Nephron (organoid): ENCODE data around the gene SH3BGRL2.
A peak's percentile ranks its signal among the peaks of the same experiment; 100 is the strongest.

Source experiments
- H3K27ac Mint-ChIP-seq, 3 experiments: 2 replicates each; pipeline ENCODE4 v1.8.0; 2020; ENCODE audit warnings: mixed read lengths in 3 of 3, mild to moderate bottlenecking in 2 of 3, moderate library complexity in 1 of 3
- H3K27me3 Mint-ChIP-seq: 2 replicates; pipeline ENCODE4 v1.8.0; 2021; ENCODE audit warnings: low read depth, mild to moderate bottlenecking, moderate library complexity, mixed read lengths
- H3K36me3 Mint-ChIP-seq: 2 replicates; pipeline ENCODE4 v1.8.0; 2020; ENCODE audit warnings: low read depth, mixed read lengths
- H3K4me1 Mint-ChIP-seq: 2 replicates; pipeline ENCODE4 v1.8.0; 2020; ENCODE audit warnings: mixed read lengths
- H3K4me3 Mint-ChIP-seq, 3 experiments: 2 replicates each; pipeline ENCODE4 v1.8.0; 2020; ENCODE audit warnings: mild to moderate bottlenecking in 3 of 3, mixed read lengths in 3 of 3, moderate library complexity in 2 of 3
- H3K9me3 Mint-ChIP-seq: 2 replicates; pipeline ENCODE4 v1.8.0; 2020; ENCODE audit warnings: mixed read lengths
- CTCF ChIP-seq, 3 experiments: fragments of 200-600 bp; sonication (generic); IDR thresholded peaks; one replicate each; pipeline ENCODE4 v1.5.0; 2021; ENCODE audit warnings: antibody characterized with exemption in 3 of 3; ENCODE audit not compliant: unreplicated experiment in 3 of 3

Gene SH3BGRL2

GRCh38 chr6:79669766-79670165 is 38.6 kb downstream of the SH3BGRL2 start:
- H3K4me1 Mint-ChIP-seq: peaks cover 17% of the 10 kb centered on the region
- H3K4me3 Mint-ChIP-seq: no peak overlapping the region
- no peaks in the 10 kb centered on the region for H3K9me3 Mint-ChIP-seq
- TF ChIP-seq CTCF (IDR thresholded peaks at IDR 0.05; ENCODE audit: unreplicated experiment in 3 of 3): no peak
- H3K27ac Mint-ChIP-seq: peak overlapping the region; percentile 6 to 49 (median 23)
- peaks cover 16% of the 10 kb centered on the region for H3K36me3 Mint-ChIP-seq
- no peaks in the 10 kb centered on the region for H3K27me3 Mint-ChIP-seq

- Mint-ChIP-seq H3K9me3 (no peaks in the 10 kb centered on the region), H3K27ac (peak overlapping the region in 1 of 3 experiments; percentile 49), H3K27me3 (no peaks in the 10 kb centered on the region), H3K4me1 (peaks cover 17% of the 10 kb centered on the region), H3K36me3 (peaks cover 24% of the 10 kb centered on the region), H3K4me3 (no peak overlapping the region)
- TF ChIP-seq CTCF (IDR thresholded peaks at IDR 0.05; ENCODE audit: unreplicated experiment in 3 of 3): no peak
Measured at GRCh38 chr6:79670789-79671188, 39.7 kb downstream of the SH3BGRL2 start.

GRCh38 chr6:79671600-79672266 is 40.6 kb downstream of the SH3BGRL2 start:
- Mint-ChIP-seq H3K36me3 (peaks cover 32% of the 10 kb centered on the region), H3K27ac (no peak overlapping the region), H3K9me3 (no peaks in the 10 kb centered on the region), H3K27me3 (no peaks in the 10 kb centered on the region), H3K4me1 (peaks cover 17% of the 10 kb centered on the region), H3K4me3 (no peak overlapping the region)
- no peak for TF ChIP-seq CTCF (IDR thresholded peaks at IDR 0.05; ENCODE audit: unreplicated experiment in 3 of 3)

- H3K27me3 Mint-ChIP-seq: no peaks in the 10 kb centered on the region
- peak overlapping the region in 1 of 3 experiments; percentile 2 for H3K27ac Mint-ChIP-seq
Measured at GRCh38 chr6:79672631-79673111, 41.5 kb downstream of the SH3BGRL2 start.

GRCh38 chr6:79673947-79674346 is 42.8 kb downstream of the SH3BGRL2 start:
- Mint-ChIP-seq H3K36me3 (peaks cover 48% of the 10 kb centered on the region), H3K27me3 (no peaks in the 10 kb centered on the region), H3K9me3 (no peaks in the 10 kb centered on the region), H3K27ac (no peak overlapping the region), H3K4me3 (no peak overlapping the region), H3K4me1 (peaks cover 17% of the 10 kb centered on the region)
- TF ChIP-seq CTCF (IDR thresholded peaks at IDR 0.05; ENCODE audit: unreplicated experiment in 3 of 3): no peak

More at GRCh38 chr6:79672631-79673111, 41.5 kb downstream of the SH3BGRL2 start:
- H3K36me3 Mint-ChIP-seq: peaks cover 40% of the 10 kb centered on the region
- no peaks in the 10 kb centered on the region for H3K9me3 Mint-ChIP-seq
- TF ChIP-seq CTCF (IDR thresholded peaks at IDR 0.05; ENCODE audit: unreplicated experiment in 3 of 3): peak; percentile 43 to 55 (median 49)
- peaks cover 17% of the 10 kb centered on the region for H3K4me1 Mint-ChIP-seq
- H3K4me3 Mint-ChIP-seq: no peak overlapping the region
